ENCODE data around the gene NPHP4.

Gene NPHP4

DNA sequence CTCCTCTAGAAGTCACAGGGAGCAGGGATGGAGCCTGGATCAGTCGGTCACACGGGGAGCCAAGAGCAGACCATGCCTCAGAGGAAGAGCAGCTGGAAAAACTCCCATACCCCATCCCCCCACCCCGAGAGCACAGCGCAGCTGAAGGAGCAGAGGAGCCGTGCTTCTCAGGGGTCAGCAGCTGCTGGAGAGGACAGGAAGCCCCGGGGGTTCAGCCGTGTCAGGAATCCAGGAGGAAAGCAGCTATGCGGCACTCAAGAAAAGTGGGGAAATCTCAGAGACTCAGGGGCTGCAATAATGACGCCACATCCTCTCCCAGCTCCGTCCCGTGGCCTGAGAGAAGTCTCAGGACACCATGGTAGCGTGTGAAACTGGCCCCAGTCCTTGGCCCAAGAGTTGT, 102.3 kb downstream of the NPHP4 start:
- TF ChIP-seq, protein P1, sequence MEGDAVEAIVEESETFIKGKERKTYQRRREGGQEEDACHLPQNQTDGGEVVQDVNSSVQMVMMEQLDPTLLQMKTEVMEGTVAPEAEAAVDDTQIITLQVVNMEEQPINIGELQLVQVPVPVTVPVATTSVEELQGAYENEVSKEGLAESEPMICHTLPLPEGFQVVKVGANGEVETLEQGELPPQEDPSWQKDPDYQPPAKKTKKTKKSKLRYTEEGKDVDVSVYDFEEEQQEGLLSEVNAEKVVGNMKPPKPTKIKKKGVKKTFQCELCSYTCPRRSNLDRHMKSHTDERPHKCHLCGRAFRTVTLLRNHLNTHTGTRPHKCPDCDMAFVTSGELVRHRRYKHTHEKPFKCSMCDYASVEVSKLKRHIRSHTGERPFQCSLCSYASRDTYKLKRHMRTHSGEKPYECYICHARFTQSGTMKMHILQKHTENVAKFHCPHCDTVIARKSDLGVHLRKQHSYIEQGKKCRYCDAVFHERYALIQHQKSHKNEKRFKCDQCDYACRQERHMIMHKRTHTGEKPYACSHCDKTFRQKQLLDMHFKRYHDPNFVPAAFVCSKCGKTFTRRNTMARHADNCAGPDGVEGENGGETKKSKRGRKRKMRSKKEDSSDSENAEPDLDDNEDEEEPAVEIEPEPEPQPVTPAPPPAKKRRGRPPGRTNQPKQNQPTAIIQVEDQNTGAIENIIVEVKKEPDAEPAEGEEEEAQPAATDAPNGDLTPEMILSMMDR (IDR thresholded peaks at IDR 0.05; ENCODE audit: borderline replicate concordance, insufficient read depth, low read depth, low read length) = no peak
- H3K4me3 ChIP-seq (ENCODE audit: low read depth, low read length) = no peak overlapping the region

DNA sequence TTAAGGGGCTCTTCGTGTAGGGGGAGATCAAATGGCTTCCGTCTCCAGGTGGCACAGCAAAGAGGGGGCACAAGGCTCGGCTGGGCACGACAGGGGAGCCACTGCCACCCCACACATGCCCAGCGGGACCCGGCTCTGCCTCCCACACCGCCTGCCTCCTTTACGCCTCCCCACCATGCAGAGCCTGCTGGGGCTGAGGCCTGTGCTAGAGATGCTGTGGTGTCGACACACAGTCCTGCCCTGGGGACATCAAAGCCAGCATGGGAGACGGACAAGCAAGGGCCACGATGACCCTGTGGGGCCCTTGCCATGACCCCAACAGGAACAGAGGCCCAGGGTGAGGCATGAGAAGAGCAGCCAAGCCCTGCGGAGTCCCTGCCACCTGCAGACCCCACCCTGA, 102.8 kb downstream of the NPHP4 start:
- TF ChIP-seq, protein P1 (IDR thresholded peaks at IDR 0.05; ENCODE audit: borderline replicate concordance, insufficient read depth, low read depth, low read length) = no peak
- no peak overlapping the region for H3K4me3 ChIP-seq (ENCODE audit: low read depth, low read length)

DNA sequence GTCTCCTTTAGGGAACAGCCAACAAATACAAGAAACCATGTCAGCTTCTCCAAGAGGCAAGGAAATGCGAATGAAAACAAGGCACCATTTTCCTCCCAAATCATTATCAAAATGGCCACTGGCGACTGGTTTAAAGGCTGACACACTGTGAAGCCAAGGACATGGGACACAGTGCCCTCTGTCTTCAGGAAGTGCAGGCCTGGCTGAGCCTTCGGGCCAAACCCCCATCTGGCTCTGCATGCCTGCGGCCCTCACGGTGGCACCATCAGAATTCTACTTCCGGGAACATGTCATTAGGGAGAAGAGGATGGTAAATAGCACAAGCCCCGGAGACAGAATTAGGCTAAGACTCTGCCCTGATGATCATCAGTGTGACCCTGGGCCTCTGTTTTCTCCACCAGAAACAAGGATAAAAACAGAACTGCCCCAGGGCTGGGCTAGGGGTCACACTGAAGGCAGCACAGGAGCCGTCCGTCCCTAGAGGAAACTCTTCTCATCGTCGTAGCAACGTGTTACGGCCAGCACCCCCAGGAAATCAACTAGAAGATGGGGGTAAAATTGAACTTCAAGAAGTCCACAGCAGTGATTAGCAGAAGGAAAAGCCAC, 103.5 kb downstream of the NPHP4 start:
- TF ChIP-seq, protein P1 (IDR thresholded peaks at IDR 0.05; ENCODE audit: borderline replicate concordance, insufficient read depth, low read depth, low read length) = no peak
- no peak overlapping the region for H3K4me3 ChIP-seq (ENCODE audit: low read depth, low read length)

DNA sequence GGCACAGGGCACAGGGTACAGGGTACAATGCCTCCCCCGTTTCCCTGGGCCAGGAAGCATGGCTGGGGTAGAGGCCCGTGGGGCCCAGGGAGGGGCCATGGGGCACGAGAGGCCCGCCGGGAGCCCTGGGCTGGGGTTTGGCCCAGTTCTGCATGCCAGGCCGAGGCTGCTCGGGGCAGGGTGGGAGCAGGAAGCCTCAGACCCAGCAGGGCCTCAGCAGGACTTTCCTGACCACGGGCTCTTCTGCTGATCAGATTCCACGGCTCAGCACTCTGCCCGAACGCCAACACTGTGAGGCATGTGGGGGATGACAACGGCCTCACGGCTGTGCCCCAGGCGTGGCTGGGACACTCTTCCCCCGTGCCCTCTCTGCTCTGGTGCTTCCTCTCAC, 104.3 kb downstream of the NPHP4 start:
- TF ChIP-seq, protein P1 (IDR thresholded peaks at IDR 0.05; ENCODE audit: borderline replicate concordance, insufficient read depth, low read depth, low read length) = no peak
- no peak overlapping the region for H3K4me3 ChIP-seq (ENCODE audit: low read depth, low read length)

DNA sequence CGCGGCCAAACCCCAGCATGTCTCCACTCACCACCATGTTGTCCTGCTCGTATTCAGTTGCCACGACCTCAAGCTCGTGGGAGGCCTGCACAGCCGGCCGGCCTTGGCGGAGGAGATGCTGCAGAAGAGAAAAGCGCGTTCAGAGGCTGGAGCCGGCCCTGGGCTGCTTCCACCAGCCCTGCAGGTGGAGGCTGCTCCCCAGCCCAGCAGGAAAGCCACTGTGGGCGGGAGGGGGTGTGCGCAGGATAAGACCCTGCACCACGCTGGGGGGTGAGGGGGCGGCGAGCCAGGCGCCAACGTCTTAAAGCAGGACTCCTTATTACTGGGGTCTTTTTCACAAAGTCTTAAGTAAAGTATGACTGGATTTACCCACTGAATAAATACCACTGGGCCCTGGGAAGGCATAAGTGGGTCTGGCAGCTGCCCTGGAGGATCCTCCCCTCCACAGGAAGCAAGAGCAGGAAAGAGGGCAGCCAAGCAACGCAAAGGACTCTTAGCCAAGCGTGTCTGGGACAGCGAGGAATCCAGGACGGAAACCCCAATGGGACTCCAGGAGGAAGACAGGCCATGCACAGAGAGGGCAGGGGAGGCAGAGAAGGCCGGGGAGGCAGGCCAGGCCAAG, 104.8 kb downstream of the NPHP4 start:
- no peak overlapping the region for H3K4me3 ChIP-seq (ENCODE audit: low read depth, low read length)
- TF ChIP-seq, protein P1 (IDR thresholded peaks at IDR 0.05; ENCODE audit: borderline replicate concordance, insufficient read depth, low read depth, low read length) = no peak

DNA sequence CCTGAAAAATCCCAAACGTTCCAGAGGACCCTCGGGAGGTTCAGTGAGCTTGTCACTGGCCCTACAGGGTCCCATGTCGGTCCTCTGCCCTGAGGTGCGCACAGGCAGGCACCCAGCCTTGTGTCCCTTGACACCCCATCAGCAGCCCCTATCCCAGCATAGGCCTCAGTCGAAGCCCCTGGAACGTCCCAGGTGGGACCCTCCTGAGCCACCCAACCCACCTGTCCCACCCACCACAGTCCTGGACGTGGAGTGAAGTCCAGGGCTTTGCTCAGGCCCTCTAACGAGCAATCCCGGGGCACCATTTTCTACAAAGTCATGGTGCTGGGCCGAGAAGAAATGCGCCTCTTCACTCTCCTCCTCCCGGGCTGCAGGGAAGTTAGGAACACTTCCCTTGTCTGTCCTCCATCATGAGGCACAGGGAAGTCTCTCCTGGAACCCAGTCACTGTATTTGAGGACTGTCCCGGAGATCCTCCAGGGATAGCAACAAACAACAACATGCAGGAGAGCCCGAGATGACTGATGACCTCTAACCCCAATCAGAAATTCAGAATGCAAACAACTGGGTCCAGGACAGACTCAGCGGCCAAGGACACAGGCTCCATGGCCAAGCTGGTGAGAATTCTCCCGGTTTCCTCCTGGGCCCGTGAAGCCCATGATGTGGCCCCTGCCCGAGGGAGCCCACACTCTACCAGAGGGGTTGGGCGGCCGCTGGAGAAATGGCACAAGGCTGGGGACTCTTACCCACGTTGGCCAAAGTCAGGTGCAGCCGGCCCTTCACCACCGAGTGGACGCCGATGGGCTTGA, 105.5 kb downstream of the NPHP4 start:
- TF ChIP-seq, protein P1 (IDR thresholded peaks at IDR 0.05; ENCODE audit: borderline replicate concordance, insufficient read depth, low read depth, low read length) = no peak

More for the DNA sequence above, 105.5 kb downstream of the NPHP4 start:
- no peak overlapping the region for H3K4me3 ChIP-seq (ENCODE audit: low read depth, low read length)

Data from GM12875 (cell line).